Neuronal stem cell (in vitro differentiated cells): ENCODE data around the gene GNG14.
A peak's percentile ranks its signal among the peaks of the same experiment; 100 is the strongest.
"Not testable (repeated sequence)": the region's sequence is repeated elsewhere in the genome, so short reads cannot be mapped to it uniquely, and the experiment has no call there.

Source experiments
- DNase-seq: peaks from one replicate; pipeline ENCODE4 v3.0.0-alpha.2; 2013; ENCODE audit warnings: low spot score
- H2AFZ ChIP-seq: one replicate; pipeline ENCODE4 v1.6.1; 2013; ENCODE audit warnings: mild to moderate bottlenecking, low read length, inconsistent platforms
- H2AK5ac ChIP-seq: 2 replicates; pipeline ENCODE4 v1.6.1; 2013; ENCODE audit warnings: low read depth, mild to moderate bottlenecking, inconsistent platforms, low read length, moderate library complexity, mixed read lengths
- H2BK120ac ChIP-seq: 2 replicates; pipeline ENCODE4 v1.6.1; 2013; ENCODE audit warnings: low read depth, mild to moderate bottlenecking, inconsistent platforms, low read length, moderate library complexity, mixed read lengths
- H2BK12ac ChIP-seq: one replicate; pipeline ENCODE4 v1.6.1; 2013; ENCODE audit warnings: low read length, inconsistent platforms
- H2BK15ac ChIP-seq: 2 replicates; pipeline ENCODE4 v1.6.1; 2013; ENCODE audit warnings: mild to moderate bottlenecking, low read length, inconsistent platforms, mixed read lengths
- H2BK5ac ChIP-seq: one replicate; pipeline ENCODE4 v1.6.1; 2013; ENCODE audit warnings: inconsistent platforms, mild to moderate bottlenecking, low read length, moderate library complexity
- H3K14ac ChIP-seq: one replicate; pipeline ENCODE4 v1.6.1; 2013; ENCODE audit warnings: low read length, inconsistent platforms
- H3K18ac ChIP-seq: 2 replicates; pipeline ENCODE4 v1.6.1; 2013; ENCODE audit warnings: low read length, inconsistent platforms
- H3K23ac ChIP-seq: 2 replicates; pipeline ENCODE4 v1.6.1; 2013; ENCODE audit warnings: low read depth, mild to moderate bottlenecking, mixed read lengths, low read length, inconsistent platforms; ENCODE audit not compliant: poor library complexity
- H3K27ac ChIP-seq: replicated peaks from 3 replicates; pipeline ENCODE4 v1.5.1; 2013; ENCODE audit warnings: low read length, inconsistent platforms
- H3K27me3 ChIP-seq, 3 experiments: 2 replicates each; pipeline ENCODE4 v1.6.1; 2013; ENCODE audit warnings: low read length in 3 of 3, mild to moderate bottlenecking in 2 of 3, inconsistent platforms in 1 of 3, low read depth in 1 of 3, mixed read lengths in 1 of 3, moderate library complexity in 1 of 3; ENCODE audit not compliant: control insufficient read depth in 3 of 3, insufficient read depth in 3 of 3
- H3K36me3 ChIP-seq, 2 donors: replicated peaks in 1 of 2; 2 replicates each; pipeline ENCODE4 v1.6.1; 2013; ENCODE audit warnings: low read length in 2 of 2; ENCODE audit not compliant: control insufficient read depth in 2 of 2, insufficient read depth in 2 of 2
- H3K4ac ChIP-seq: 2 replicates; pipeline ENCODE4 v1.6.1; 2013; ENCODE audit warnings: inconsistent platforms, mild to moderate bottlenecking, low read length, moderate library complexity
- H3K4me1 ChIP-seq, 2 donors: 1 replicate in 1 of 2; 2 replicates in 1 of 2; pipeline ENCODE4 v1.6.1; 2013; ENCODE audit warnings: low read length in 2 of 2, low read depth in 1 of 2; ENCODE audit not compliant: control insufficient read depth in 2 of 2, insufficient read depth in 1 of 2
- H3K4me2 ChIP-seq: one replicate; pipeline ENCODE4 v1.6.1; 2013; ENCODE audit warnings: mild to moderate bottlenecking, low read length, inconsistent platforms; ENCODE audit not compliant: insufficient read depth, poor library complexity, severe bottlenecking
- H3K4me3 ChIP-seq, 2 donors: 2 replicates each; pipeline ENCODE4 v1.5.1; 2013; ENCODE audit warnings: low read length in 2 of 2, mild to moderate bottlenecking in 2 of 2, inconsistent platforms in 1 of 2, moderate library complexity in 1 of 2
- H3K79me1 ChIP-seq: one replicate; pipeline ENCODE4 v1.6.1; 2013; ENCODE audit warnings: low read depth, mild to moderate bottlenecking, inconsistent platforms, low read length, moderate library complexity
- H3K9ac ChIP-seq: one replicate; pipeline ENCODE4 v1.6.1; 2013; ENCODE audit warnings: mild to moderate bottlenecking, low read depth, low read length, inconsistent platforms; ENCODE audit not compliant: poor library complexity
- H3K9me3 ChIP-seq, 2 donors: replicated peaks in 1 of 2; 2 replicates each; pipeline versions ENCODE3 to v1.6.1; 2013; ENCODE audit warnings: low read length in 2 of 2, mild to moderate bottlenecking in 2 of 2, inconsistent platforms in 1 of 2, low read depth in 1 of 2, mixed read lengths in 1 of 2, moderate library complexity in 1 of 2; ENCODE audit not compliant: control insufficient read depth in 2 of 2, insufficient read depth in 1 of 2
- H4K8ac ChIP-seq: one replicate; pipeline ENCODE4 v1.6.1; 2013; ENCODE audit warnings: low read depth, mild to moderate bottlenecking, inconsistent platforms, low read length, moderate library complexity
- H4K91ac ChIP-seq: one replicate; pipeline ENCODE4 v1.6.1; 2013; ENCODE audit warnings: low read length, low read depth, mild to moderate bottlenecking, inconsistent platforms; ENCODE audit not compliant: poor library complexity
- WGBS, 2 donors: extraction: QIAGEN DNeasy Blood & Tissue Kit; methylation state at CpG; one replicate each; pipeline ENCODE4 v1.1.7; 2013; ENCODE audit warnings: missing lambda C conversion rate in 2 of 2, mixed read lengths in 1 of 2; ENCODE audit not compliant: insufficient read length in 2 of 2, insufficient replicate concordance in 1 of 2; ENCODE audit errors: extremely low coverage in 2 of 2; 5-methylcytosine and 5-hydroxymethylcytosine counted together

GNG14 gene

DNA sequence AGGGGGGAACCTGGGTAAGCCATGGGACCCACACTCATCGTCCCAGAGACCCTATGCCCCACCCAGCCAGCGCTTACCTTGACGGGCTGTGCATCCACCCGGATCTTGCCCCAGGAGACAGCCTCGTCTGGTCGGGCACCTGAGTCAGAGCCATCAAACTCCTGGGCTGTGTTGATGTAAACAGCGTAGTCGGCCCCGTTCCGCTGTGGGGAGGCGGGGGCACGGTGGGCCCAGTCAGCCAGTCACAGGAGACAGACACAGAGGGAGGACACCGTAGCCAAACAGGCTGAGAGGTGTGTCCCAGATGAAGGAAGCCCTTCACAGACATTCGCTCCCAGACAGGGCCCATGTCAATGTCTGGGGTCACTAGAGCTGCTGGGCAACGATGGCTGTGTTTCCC, 11.9 kb upstream of the GNG14 start:
- Histone ChIP-seq H2BK12ac (no peak overlapping the region), H3K18ac (no peak overlapping the region), H3K4ac (no peak overlapping the region), H2BK120ac (no peak overlapping the region), H3K4me1 (peaks cover 0 to 2% of the 10 kb centered on the region in 2 donors), H4K91ac (no peak overlapping the region), H2BK15ac (no peak overlapping the region), H2AK5ac (no peak overlapping the region), H4K8ac (no peak overlapping the region), H3K27me3 (no peaks in the 10 kb centered on the region), H3K4me3 (no peak overlapping the region), H3K27ac (no peak overlapping the region), H3K79me1 (peaks cover 10% of the 10 kb centered on the region), H2AFZ (no peak overlapping the region), H2BK5ac (no peak overlapping the region), H3K4me2 (no peak overlapping the region), H3K9ac (no peak overlapping the region), H3K14ac (no peak overlapping the region), H3K9me3 (no peaks in the 10 kb centered on the region), H3K23ac (no peak overlapping the region), H3K36me3 (peaks cover 58 to 84% of the 10 kb centered on the region in 2 donors)
- WGBS, 2 donors, result no CpG with 5 or more reads among the region's 15 CpGs
- no peak for DNase-seq

DNA sequence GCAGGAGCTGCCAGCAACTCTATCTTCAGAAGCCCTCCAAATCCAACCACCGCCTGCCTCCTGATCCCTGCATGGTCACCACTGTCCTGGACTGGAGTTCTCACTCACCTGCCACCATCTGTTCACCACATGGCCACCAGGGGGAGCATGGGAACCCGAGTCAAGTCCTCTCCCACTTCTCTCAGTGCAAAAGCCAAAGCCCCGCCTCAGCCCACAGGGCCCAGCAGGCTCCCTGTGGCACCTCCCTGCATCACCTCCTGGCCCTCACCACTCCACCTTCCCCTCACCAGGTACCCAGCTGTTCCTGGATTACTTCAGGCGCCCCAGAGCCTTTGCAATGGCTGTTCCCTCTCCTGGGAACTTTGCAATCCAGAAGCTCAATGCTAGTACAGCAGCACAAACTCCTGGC, 11.4 kb upstream of the GNG14 start:
- Histone ChIP-seq H3K9ac (no peak overlapping the region), H2BK12ac (no peak overlapping the region), H4K8ac (no peak overlapping the region), H3K23ac (no peak overlapping the region), H3K36me3 (peaks cover 58 to 84% of the 10 kb centered on the region in 2 donors), H2BK120ac (no peak overlapping the region), H3K27me3 (no peaks in the 10 kb centered on the region), H3K18ac (no peak overlapping the region), H4K91ac (no peak overlapping the region), H2AK5ac (no peak overlapping the region), H3K79me1 (peaks cover 10% of the 10 kb centered on the region), H2BK15ac (no peak overlapping the region), H3K4me1 (peaks cover 0 to 2% of the 10 kb centered on the region in 2 donors), H3K9me3 (no peaks in the 10 kb centered on the region), H3K4me2 (no peak overlapping the region), H2AFZ (no peak overlapping the region), H2BK5ac (no peak overlapping the region), H3K4me3 (no peak overlapping the region), H3K14ac (no peak overlapping the region), H3K4ac (no peak overlapping the region), H3K27ac (no peak overlapping the region)
- DNase-seq, result peak; percentile 80
- WGBS, 2 donors, result no CpG with 5 or more reads among the region's 4 CpGs

DNA sequence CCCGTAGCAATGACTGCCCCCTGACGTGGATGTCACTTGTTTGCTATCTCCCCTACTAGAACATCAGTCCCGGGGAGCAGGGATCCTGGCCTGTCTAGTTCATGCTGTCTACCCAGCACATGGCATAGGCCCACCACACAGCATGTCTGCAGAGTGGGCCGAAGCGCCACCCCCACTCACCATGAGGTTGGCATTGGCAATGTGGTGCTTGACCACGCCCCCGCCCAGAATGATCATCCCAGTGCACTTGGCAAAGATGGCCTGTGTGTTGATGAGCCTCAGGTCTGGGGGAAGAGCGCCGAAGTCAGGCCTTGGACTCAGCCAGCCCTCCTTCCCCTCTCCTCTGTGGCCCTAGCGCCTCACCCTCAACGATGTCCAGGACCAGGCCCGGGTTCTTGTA, 10.9 kb upstream of the GNG14 start:
- Histone ChIP-seq H3K4me3 (no peak overlapping the region), H4K8ac (peak overlapping the region; percentile 32), H2AFZ (no peak overlapping the region), H3K79me1 (peaks cover 10% of the 10 kb centered on the region), H2AK5ac (no peak overlapping the region), H2BK15ac (no peak overlapping the region), H2BK120ac (no peak overlapping the region), H3K36me3 (peaks cover 57 to 79% of the 10 kb centered on the region in 2 donors), H3K4ac (no peak overlapping the region), H3K9me3 (no peaks in the 10 kb centered on the region), H4K91ac (no peak overlapping the region), H3K27ac (no peak overlapping the region), H3K18ac (no peak overlapping the region), H3K9ac (no peak overlapping the region), H2BK5ac (no peak overlapping the region), H3K23ac (no peak overlapping the region), H3K4me1 (peaks cover 0 to 2% of the 10 kb centered on the region in 2 donors), H3K14ac (no peak overlapping the region), H3K4me2 (no peak overlapping the region), H3K27me3 (no peaks in the 10 kb centered on the region), H2BK12ac (no peak overlapping the region)
- no peak for DNase-seq
- WGBS, 2 donors, result no CpG with 5 or more reads among the region's 12 CpGs

DNA sequence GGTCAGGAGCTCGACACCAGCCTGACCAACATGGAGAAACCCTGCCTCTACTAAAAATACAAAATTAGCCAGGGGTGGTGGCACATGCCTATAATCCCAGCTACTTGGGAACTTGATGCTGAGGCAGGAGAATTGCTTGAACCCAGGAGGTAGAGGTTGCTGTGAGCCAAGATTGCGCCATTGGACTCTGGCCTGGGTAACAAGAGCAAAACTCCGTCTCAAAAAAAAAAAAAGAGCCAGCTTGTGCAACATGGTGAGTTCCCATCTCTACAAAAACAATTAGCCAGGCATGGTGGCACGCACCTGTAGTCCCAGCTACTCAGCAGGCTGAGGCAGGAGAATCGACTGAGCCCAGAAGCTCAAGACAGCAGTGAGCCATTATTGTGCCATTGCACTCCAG, 9.8 kb upstream of the GNG14 start:
- not testable (repeated sequence) for H4K91ac ChIP-seq, H3K4me3 ChIP-seq, H3K27me3 ChIP-seq, H3K9ac ChIP-seq, H2BK5ac ChIP-seq, H2BK15ac ChIP-seq, DNase-seq, H2BK12ac ChIP-seq, H3K4me2 ChIP-seq, H3K79me1 ChIP-seq, H3K23ac ChIP-seq, H3K9me3 ChIP-seq, H3K4ac ChIP-seq, H2AK5ac ChIP-seq, H2BK120ac ChIP-seq, H3K14ac ChIP-seq, H3K18ac ChIP-seq, H4K8ac ChIP-seq, H2AFZ ChIP-seq, H3K4me1 ChIP-seq, H3K27ac ChIP-seq
- WGBS, 2 donors, result no CpG with 5 or more reads among the region's 5 CpGs
- peaks cover 49 to 69% of the 10 kb centered on the region in 2 donors for H3K36me3 ChIP-seq
